Fibroblast of lung (primary cell): Measurements from ENCODE around the gene MTF2. TPM values are rescaled to one million over a fixed set of nuclear protein-coding genes. Genes with fewer than 3 reads are reported as not detected.

Experiments used
- DNase-seq, 2 donors: peaks; one replicate each; pipeline versions ENCODE4 v3.0.0 to v3.0.0-alpha.2; 2010; ENCODE audit warnings: low read depth in 2 of 2
- H2AFZ ChIP-seq: 2 replicates; pipeline ENCODE4 v1.5.1; 2012; ENCODE audit warnings: low read length, control low read depth, inconsistent platforms
- H3K27ac ChIP-seq: 2 replicates; pipeline ENCODE4 v1.5.1; 2011; ENCODE audit warnings: low read length, control low read depth; ENCODE audit not compliant: insufficient read depth
- H3K27me3 ChIP-seq: 2 replicates; pipeline ENCODE4 v1.5.1; 2011; ENCODE audit warnings: mild to moderate bottlenecking, low read length; ENCODE audit not compliant: control insufficient read depth, insufficient read depth
- H3K36me3 ChIP-seq: 2 replicates; pipeline ENCODE4 v1.5.1; 2011; ENCODE audit warnings: low read length; ENCODE audit not compliant: control insufficient read depth, insufficient read depth
- H3K4me1 ChIP-seq: 2 replicates; pipeline ENCODE4 v1.5.1; 2011; ENCODE audit warnings: low read length; ENCODE audit not compliant: control insufficient read depth, insufficient read depth; ENCODE audit errors: extremely low read depth
- H3K4me2 ChIP-seq: 2 replicates; pipeline ENCODE4 v1.5.1; 2011; ENCODE audit warnings: low read length, control low read depth; ENCODE audit not compliant: insufficient read depth; ENCODE audit errors: extremely low read depth
- H3K4me3 ChIP-seq, 4 experiments: fragments of 200-600 bp in 1 of 4; sonication (generic) in 1 of 4; replicated peaks in 1 of 4; 2 replicates each; pipeline ENCODE4 v1.5.1; 2011 to 2016; ENCODE audit warnings: low read length in 4 of 4, low read depth in 3 of 4, mild to moderate bottlenecking in 3 of 4, control low read depth in 2 of 4, inconsistent platforms in 1 of 4, mixed read lengths in 1 of 4; ENCODE audit not compliant: insufficient read depth in 1 of 4; ENCODE audit errors: control extremely low read depth in 1 of 4
- H3K79me2 ChIP-seq: 2 replicates; pipeline ENCODE4 v1.5.1; 2012; ENCODE audit warnings: mild to moderate bottlenecking, low read length, inconsistent platforms; ENCODE audit not compliant: control insufficient read depth, insufficient read depth
- H3K9ac ChIP-seq: 2 replicates; pipeline ENCODE4 v1.5.1; 2011; ENCODE audit warnings: mild to moderate bottlenecking, low read length, control low read depth; ENCODE audit not compliant: insufficient read depth
- H3K9me3 ChIP-seq: 2 replicates; pipeline ENCODE4 v1.5.1; 2012; ENCODE audit warnings: low read depth, low read length; ENCODE audit not compliant: control insufficient read depth, insufficient read depth
- H4K20me1 ChIP-seq: 2 replicates; pipeline ENCODE4 v1.5.1; 2011; ENCODE audit warnings: low read length; ENCODE audit not compliant: control insufficient read depth, insufficient read depth; ENCODE audit errors: extremely low read depth
- EZH2 ChIP-seq: IDR thresholded peaks from 2 replicates; pipeline ENCODE4 v1.5.1; 2012; ENCODE audit warnings: low read length, control low read depth, mild to moderate bottlenecking; ENCODE audit errors: missing control alignments
- polyA plus RNA-seq, 2 donors: library from polyadenylated mRNA; depleted of rRNA in 1 of 2; stranded (reverse) in 1 of 2; unstranded in 1 of 2; fragments of >200 nt; gene quantifications; 2 replicates each; pipeline ENCODE4 v1.2.1, GENCODE V29; 2011 to 2012; ENCODE audit warnings: missing spikeins in 1 of 2
- total RNA-seq: library from RNA; depleted of rRNA; stranded (reverse); fragments of >200 nt; gene quantifications from 2 replicates; pipeline ENCODE4 v1.2.1, GENCODE V29; 2014
- TF ChIP-seq, protein P1 (sequence below), 2 donors: IDR thresholded peaks in 1 of 2; conservative IDR thresholded peaks in 1 of 2; 1 replicate in 1 of 2; 2 replicates in 1 of 2; pipeline ENCODE4 v1.5.1; 2011 to 2012; ENCODE audit warnings: low read length in 2 of 2, control low read depth in 1 of 2, inconsistent platforms in 1 of 2, low read depth in 1 of 2, mild to moderate bottlenecking in 1 of 2

Gene MTF2
- total and polyA plus RNA-seq, 2 donors (not counting 1 experiment from before 2014, with no cell fraction given) = 8.6 to 8.9 TPM

DNA sequence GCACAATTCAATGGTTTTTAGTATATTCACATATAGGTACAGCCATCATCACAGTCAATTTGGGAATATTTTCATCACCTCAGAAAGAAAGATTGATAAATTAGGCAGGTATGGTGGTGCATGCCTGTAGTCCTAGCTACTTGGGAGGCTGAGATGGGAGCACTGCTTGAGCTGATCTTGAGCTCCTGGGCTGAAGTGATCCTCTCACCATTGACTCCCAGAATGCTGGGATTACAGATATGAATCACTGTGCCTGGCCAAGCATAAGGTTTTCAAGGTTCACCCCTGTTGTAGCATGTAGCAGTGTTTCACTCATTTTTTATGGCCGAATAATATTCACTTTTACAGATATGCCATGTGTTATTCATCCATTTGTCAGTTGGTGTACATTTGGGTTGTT is 44.7 kb upstream of the MTF2 start:
- Histone ChIP-seq H3K9me3 (no peaks in the 10 kb centered on the region), H3K79me2 (no peaks in the 10 kb centered on the region), H4K20me1 (no peaks in the 10 kb centered on the region), H3K4me1 (no peaks in the 10 kb centered on the region), H3K27me3 (peaks cover 4% of the 10 kb centered on the region), H3K4me3 (no peak overlapping the region), H3K9ac (no peak overlapping the region), H3K27ac (no peak overlapping the region), H2AFZ (no peak overlapping the region), H3K36me3 (no peaks in the 10 kb centered on the region), H3K4me2 (no peak overlapping the region)
- DNase-seq = no peak
- TF ChIP-seq EZH2 = no peak
- TF ChIP-seq, protein P1, sequence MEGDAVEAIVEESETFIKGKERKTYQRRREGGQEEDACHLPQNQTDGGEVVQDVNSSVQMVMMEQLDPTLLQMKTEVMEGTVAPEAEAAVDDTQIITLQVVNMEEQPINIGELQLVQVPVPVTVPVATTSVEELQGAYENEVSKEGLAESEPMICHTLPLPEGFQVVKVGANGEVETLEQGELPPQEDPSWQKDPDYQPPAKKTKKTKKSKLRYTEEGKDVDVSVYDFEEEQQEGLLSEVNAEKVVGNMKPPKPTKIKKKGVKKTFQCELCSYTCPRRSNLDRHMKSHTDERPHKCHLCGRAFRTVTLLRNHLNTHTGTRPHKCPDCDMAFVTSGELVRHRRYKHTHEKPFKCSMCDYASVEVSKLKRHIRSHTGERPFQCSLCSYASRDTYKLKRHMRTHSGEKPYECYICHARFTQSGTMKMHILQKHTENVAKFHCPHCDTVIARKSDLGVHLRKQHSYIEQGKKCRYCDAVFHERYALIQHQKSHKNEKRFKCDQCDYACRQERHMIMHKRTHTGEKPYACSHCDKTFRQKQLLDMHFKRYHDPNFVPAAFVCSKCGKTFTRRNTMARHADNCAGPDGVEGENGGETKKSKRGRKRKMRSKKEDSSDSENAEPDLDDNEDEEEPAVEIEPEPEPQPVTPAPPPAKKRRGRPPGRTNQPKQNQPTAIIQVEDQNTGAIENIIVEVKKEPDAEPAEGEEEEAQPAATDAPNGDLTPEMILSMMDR (conservative IDR thresholded peaks at IDR 0.05 in 1 of 2, IDR thresholded peaks at IDR 0.05 in 1 of 2; ENCODE audit: low read depth in 1 of 2, low read length in 2 of 2) = no peak

DNA sequence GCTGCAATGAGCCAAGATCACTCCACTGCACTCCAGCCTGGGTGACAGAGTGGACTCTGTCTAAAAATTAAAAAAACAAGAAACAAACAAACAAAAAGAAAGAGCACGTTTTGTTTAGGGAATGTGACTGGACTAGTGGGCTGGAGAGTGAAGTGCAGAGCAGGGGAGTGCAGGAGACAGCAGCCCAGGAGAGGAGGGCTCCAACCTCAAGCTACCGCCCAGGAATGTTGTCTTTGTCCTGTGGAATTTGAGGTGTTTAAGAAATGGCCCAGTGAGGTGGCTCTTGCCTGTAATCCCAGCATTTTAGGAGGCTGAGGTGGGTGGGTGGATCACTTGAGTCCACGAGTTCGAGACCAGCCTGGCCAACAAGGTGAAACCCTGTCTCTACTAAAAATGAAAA is 42.4 kb upstream of the MTF2 start:
- Histone ChIP-seq H3K79me2 (no peaks in the 10 kb centered on the region), H3K4me2 (no peak overlapping the region), H3K27ac (no peak overlapping the region), H3K9ac (no peak overlapping the region), H3K36me3 (no peaks in the 10 kb centered on the region), H3K9me3 (no peaks in the 10 kb centered on the region), H3K27me3 (no peaks in the 10 kb centered on the region), H3K4me3 (no peak overlapping the region), H2AFZ (no peak overlapping the region), H4K20me1 (no peaks in the 10 kb centered on the region), H3K4me1 (no peaks in the 10 kb centered on the region)
- DNase-seq = no peak
- no peak for TF ChIP-seq EZH2
- TF ChIP-seq, protein P1 (conservative IDR thresholded peaks at IDR 0.05 in 1 of 2, IDR thresholded peaks at IDR 0.05 in 1 of 2; ENCODE audit: low read depth in 1 of 2, low read length in 2 of 2) = no peak

DNA sequence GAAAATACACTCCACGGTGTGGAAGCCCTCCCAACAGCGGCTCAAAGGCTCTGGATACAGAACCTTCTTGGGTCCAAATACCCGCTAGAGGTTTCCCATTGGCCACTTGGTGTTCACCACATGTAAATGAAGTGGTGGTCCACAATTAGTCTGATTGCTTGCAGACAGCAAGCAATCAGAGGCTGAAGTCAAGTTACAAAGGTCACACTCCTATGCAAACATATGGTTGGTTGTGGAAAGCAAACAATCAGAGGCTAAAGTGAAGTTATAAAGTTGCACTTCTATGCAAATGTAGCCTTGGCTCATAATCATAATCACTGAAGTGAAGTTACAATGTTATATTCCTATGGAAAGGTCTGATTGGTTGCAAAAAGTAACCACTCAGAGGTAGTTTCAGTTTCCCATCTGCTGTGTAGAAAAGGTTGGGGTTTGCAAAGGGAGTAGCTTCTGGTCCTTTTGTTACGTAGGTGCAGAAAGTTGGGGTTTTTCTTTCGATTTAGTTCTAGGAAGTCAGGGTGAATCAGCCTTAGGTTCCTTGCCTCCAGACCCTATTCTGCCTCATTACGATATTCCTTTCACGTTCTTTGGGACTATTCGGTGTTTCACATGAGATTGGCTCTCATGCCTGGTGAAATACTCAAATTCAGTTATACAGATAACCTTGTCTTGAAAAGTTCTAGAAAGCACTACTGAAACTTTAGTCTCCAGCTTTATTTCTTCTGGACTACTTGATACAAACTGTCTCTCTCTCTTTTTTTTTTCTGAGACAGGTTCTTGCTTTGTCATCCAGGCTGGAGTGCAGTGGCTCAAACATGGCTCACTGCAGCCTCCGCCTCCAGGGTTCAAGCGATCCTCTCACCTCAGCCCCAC is 36.7 kb upstream of the MTF2 start:
- Histone ChIP-seq H4K20me1 (no peaks in the 10 kb centered on the region), H3K4me1 (no peaks in the 10 kb centered on the region), H3K4me3 (no peak overlapping the region), H3K27ac (no peak overlapping the region), H2AFZ (no peak overlapping the region), H3K79me2 (no peaks in the 10 kb centered on the region), H3K9me3 (no peaks in the 10 kb centered on the region), H3K27me3 (no peaks in the 10 kb centered on the region), H3K4me2 (no peak overlapping the region), H3K36me3 (no peaks in the 10 kb centered on the region), H3K9ac (no peak overlapping the region)
- DNase-seq = no peak
- no peak for TF ChIP-seq EZH2
